ENCODE measurements around the gene SIL1.

DNA sequence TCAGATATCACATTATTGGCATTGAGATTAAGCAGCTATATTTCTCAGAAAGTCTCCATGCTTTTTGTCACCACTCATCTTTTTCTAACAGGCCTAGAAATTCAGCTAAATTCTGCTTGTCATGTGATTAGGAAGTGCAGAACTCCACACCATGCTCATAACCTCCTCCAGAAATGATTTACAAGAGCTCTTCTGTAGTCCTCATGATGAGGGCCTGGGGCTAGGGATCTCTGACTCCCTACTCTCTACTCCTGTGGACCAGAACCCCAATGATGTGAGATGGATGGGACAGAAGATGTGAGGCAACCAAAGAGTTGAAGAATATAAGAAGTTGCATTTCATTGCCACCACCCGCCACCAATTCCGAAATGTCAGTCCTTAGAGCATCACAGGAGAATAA is 16.5 kb upstream of the SIL1 start:
- TF ChIP-seq, protein P1, sequence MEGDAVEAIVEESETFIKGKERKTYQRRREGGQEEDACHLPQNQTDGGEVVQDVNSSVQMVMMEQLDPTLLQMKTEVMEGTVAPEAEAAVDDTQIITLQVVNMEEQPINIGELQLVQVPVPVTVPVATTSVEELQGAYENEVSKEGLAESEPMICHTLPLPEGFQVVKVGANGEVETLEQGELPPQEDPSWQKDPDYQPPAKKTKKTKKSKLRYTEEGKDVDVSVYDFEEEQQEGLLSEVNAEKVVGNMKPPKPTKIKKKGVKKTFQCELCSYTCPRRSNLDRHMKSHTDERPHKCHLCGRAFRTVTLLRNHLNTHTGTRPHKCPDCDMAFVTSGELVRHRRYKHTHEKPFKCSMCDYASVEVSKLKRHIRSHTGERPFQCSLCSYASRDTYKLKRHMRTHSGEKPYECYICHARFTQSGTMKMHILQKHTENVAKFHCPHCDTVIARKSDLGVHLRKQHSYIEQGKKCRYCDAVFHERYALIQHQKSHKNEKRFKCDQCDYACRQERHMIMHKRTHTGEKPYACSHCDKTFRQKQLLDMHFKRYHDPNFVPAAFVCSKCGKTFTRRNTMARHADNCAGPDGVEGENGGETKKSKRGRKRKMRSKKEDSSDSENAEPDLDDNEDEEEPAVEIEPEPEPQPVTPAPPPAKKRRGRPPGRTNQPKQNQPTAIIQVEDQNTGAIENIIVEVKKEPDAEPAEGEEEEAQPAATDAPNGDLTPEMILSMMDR (IDR thresholded peaks at IDR 0.05): no peak
- no peak for TF ChIP-seq POLR2A (IDR thresholded peaks at IDR 0.05)

All from uterus (tissue), 2 donors.